Measurements from ENCODE around the gene OR10H1.
A peak's percentile ranks its signal among the peaks of the same experiment; 100 is the strongest.

OR10H1 gene

GRCh38 chr19:15836330-15837220 is 21.1 kb upstream of the OR10H1 start:
- Histone ChIP-seq H3K9me3 (ENCODE audit: control insufficient read depth, insufficient read depth, low read depth, low read length) (no peaks in the 10 kb centered on the region), H3K4me1 (ENCODE audit: control insufficient read depth, insufficient read depth, low read length) (no peaks in the 10 kb centered on the region), H3K36me3 (ENCODE audit: control insufficient read depth in 2 of 2, insufficient read depth in 1 of 2, low read length in 2 of 2) (no peaks in the 10 kb centered on the region), H3K4me3 (ENCODE audit: low read depth, low read length) (peak overlapping the region; percentile 73), H3K27ac (ENCODE audit: extremely low read depth, low read depth, low read length) (peak overlapping the region; percentile 87)
- POLR2A ChIA-PET, result interaction anchor here (0.5 to 0.9 kb wide), 5 partner anchors 10 to 642 kb away, joined by 3 to 5 read pairs (median 3); partner anchors contain the start of gene TPM4
- CTCF ChIA-PET, result interaction anchor here (0.5 to 1.0 kb wide), 2 partner anchors 76 to 349 kb away, joined by 3 to 4 read pairs; partner anchors contain the start of gene FAM32A
- peak; percentile 47; the same call in 1 of the 2 replicates for TF ChIP-seq ZBTB21 (tag by site-specific recombination; IDR thresholded peaks at IDR 0.05)
- TF ChIP-seq ZNF449 (tag by site-specific recombination; IDR thresholded peaks at IDR 0.05), result no peak
- TF ChIP-seq KLF17 (tag by site-specific recombination; IDR thresholded peaks at IDR 0.05), result no peak
- no peak for TF ChIP-seq REPIN1 (tag by site-specific recombination; IDR thresholded peaks at IDR 0.05; ENCODE audit: low read depth)
- no peak for TF ChIP-seq CTCF (tag by site-specific recombination; IDR thresholded peaks at IDR 0.05)
- no peak for TF ChIP-seq ZNF791 (tag by site-specific recombination; IDR thresholded peaks at IDR 0.05)
- TF ChIP-seq ZXDB (tag by site-specific recombination; IDR thresholded peaks at IDR 0.05), result peak; percentile 65
- TF ChIP-seq KLF8 (tag by site-specific recombination; IDR thresholded peaks at IDR 0.05), result 0 out of 2 replicates have a peak, but pooled peaks have one; percentile 28
- TF ChIP-seq SETDB1 (IDR thresholded peaks at IDR 0.05; ENCODE audit: insufficient read length, low read length), result no peak
- no peak for TF ChIP-seq ZNF138 (tag by site-specific recombination; IDR thresholded peaks at IDR 0.05; ENCODE audit: borderline replicate concordance)
- TF ChIP-seq ZBTB49 (tag by site-specific recombination; IDR thresholded peaks at IDR 0.05; ENCODE audit: low read depth), result no peak
- TF ChIP-seq GLIS1 (tag by site-specific recombination; IDR thresholded peaks at IDR 0.05), result no peak; the same call in 1 of the 2 replicates
- TF ChIP-seq ZNF280D (tag by site-specific recombination; IDR thresholded peaks at IDR 0.05), result no peak
- TF ChIP-seq ZNF549 (tag by site-specific recombination; IDR thresholded peaks at IDR 0.05), result no peak
- TF ChIP-seq SP3 (tag by site-specific recombination; IDR thresholded peaks at IDR 0.05), result peak; percentile 75
- no peak for TF ChIP-seq ZNF169 (tag by site-specific recombination; IDR thresholded peaks at IDR 0.05)
- TF ChIP-seq ZBTB11 (tag by site-specific recombination; conservative IDR thresholded peaks at IDR 0.05; ENCODE audit: low read depth), result peak; percentile 98
- TF ChIP-seq ZBTB10 (tag by site-specific recombination; IDR thresholded peaks at IDR 0.05), result peak; percentile 58
- no peak for TF ChIP-seq ZNF121 (tag by site-specific recombination; IDR thresholded peaks at IDR 0.05)
